A549 (cell line): ENCODE data around the gene HDHD2.

Experiments
- CTCF ChIP-seq: fragments of >200 bp; sonication (Bioruptor Twin); formaldehyde crosslinking; IDR thresholded peaks from 3 replicates; pipeline ENCODE4 v1.5.1; 2016
- RARB ChIP-seq: fragments of 250-450 bp; sonication (Bioruptor Pico); IDR thresholded peaks from 2 replicates; pipeline ENCODE4 v1.8.0; 2021; ENCODE audit warnings: mild to moderate bottlenecking, moderate library complexity

- TF ChIP-seq CTCF (no peak), RARB (CRISPR knock-in tag) (no peak)
These were observed 16.0 kb upstream of the HDHD2 start for GRCh38 chr18:47166294-47166693.
